CD4-positive, alpha-beta T cell treated with Interleukin-1 beta for 1 hour (primary cell): Measurements from ENCODE around the gene CA14.
"Not testable (repeated sequence)": the region's sequence is repeated elsewhere in the genome, so short reads cannot be mapped to it uniquely, and the experiment has no call there.

Experiments
- DNase-seq, 2 donors: peaks; one replicate each; pipeline ENCODE4 v3.0.0-alpha.2; 2020 to 2022

The CA14 gene

GRCh38 chr1:150281758-150282557 is 24.4 kb downstream of the CA14 start, which contains the start of gene CIART:
Gene CIART, plus strand, starts transcription at chr1:150282554. Its CDS starts 714 bp downstream, at chr1:150283268.
- DNase-seq, result peak; percentile 90 to 91

- no peak for DNase-seq
Observed at GRCh38 chr1:150282558-150282958, 25.0 kb downstream of the CA14 start.

GRCh38 chr1:150283260-150283659 is 25.7 kb downstream of the CA14 start:
- DNase-seq, result no peak

GRCh38 chr1:150288382-150288781 is 30.8 kb downstream of the CA14 start:
- no peak for DNase-seq

- no peak for DNase-seq
Observed at GRCh38 chr1:150288822-150289221, 31.2 kb downstream of the CA14 start.

GRCh38 chr1:150293433-150294253 is 36.1 kb downstream of the CA14 start, which contains the start of gene MRPS21:
Gene MRPS21, plus strand, starts transcription at chr1:150293861. Its CDS starts 506 bp downstream, at chr1:150294367.
- peak; percentile 93 for DNase-seq

- no peak for DNase-seq
Observed at GRCh38 chr1:150295476-150295875, 37.9 kb downstream of the CA14 start.

GRCh38 chr1:150299716-150300115 is 42.1 kb downstream of the CA14 start:
- no peak for DNase-seq

- DNase-seq, result no peak
Observed at GRCh38 chr1:150302338-150302737, 44.8 kb downstream of the CA14 start.

- no peak for DNase-seq
Observed at GRCh38 chr1:150302902-150303301, 45.3 kb downstream of the CA14 start.

GRCh38 chr1:150308585-150308984 is 51.0 kb downstream of the CA14 start:
- DNase-seq, result not testable (repeated sequence)

- DNase-seq, result no peak
Observed at GRCh38 chr1:150309758-150310508, 52.4 kb downstream of the CA14 start.

GRCh38 chr1:150311762-150312161 is 54.2 kb downstream of the CA14 start:
- no peak for DNase-seq
